ENCODE data around the gene FOXI1. TPM values are rescaled to one million over a fixed set of nuclear protein-coding genes. Genes with fewer than 3 reads are reported as not detected.

Gene FOXI1
- total RNA-seq, 2 experiments from 2014 or later, result not detected

GRCh38 chr5:170155771-170156170 lies 50.1 kb downstream of the FOXI1 start:
- CTCF ChIA-PET, result interaction anchor here (1.3 kb wide), 1 partner anchor 11 kb away, joined by 4 read pairs; no protein-coding TSS in a partner anchor
- no peak for ATAC-seq
- H3K27ac Mint-ChIP-seq, result no peak overlapping the region
- no peaks in the 10 kb centered on the region for H3K27me3 Mint-ChIP-seq
- no peak overlapping the region for H3K4me3 Mint-ChIP-seq
- no peaks in the 10 kb centered on the region for H3K4me1 Mint-ChIP-seq
- no peaks in the 10 kb centered on the region for H3K36me3 Mint-ChIP-seq
- no peaks in the 10 kb centered on the region for H3K9me3 Mint-ChIP-seq (ENCODE audit: low read depth)
- DNase-seq, result no peak

DNA sequence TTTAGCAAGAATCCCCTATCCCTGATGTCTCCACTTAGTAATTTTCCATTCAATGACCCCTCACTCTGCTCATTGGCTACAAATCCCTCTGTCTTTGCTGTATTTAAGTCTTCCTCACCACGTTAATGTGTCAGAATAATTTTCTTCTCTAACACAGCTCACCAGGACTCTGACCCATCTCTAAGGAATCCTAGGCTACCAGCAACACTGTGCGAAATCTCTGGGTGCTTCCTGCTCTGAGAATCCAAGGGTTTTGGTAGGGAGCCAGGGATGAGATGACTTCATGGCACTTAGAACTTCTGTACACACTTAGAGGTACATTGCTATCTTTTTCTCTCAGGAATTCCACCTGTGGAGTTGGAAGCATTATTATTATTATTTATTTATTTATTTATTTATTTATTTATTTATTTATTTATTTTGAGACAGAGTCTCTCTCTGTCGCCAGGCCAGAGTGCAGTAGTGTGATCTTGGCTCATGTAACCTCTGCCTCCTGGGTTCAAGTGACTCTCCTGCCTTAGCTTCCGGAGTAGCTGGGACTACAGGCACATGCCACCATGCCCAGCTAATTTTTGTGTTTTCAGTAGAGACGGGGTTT lies 53.5 kb downstream of the FOXI1 start:
- no peaks in the 10 kb centered on the region for H3K27me3 Mint-ChIP-seq
- H3K4me3 Mint-ChIP-seq, result no peak overlapping the region
- no peak overlapping the region for H3K27ac Mint-ChIP-seq
- no peaks in the 10 kb centered on the region for H3K4me1 Mint-ChIP-seq
- no peaks in the 10 kb centered on the region for H3K36me3 Mint-ChIP-seq
- no peak for DNase-seq
- ATAC-seq, result no peak
- H3K9me3 Mint-ChIP-seq (ENCODE audit: low read depth), result no peaks in the 10 kb centered on the region
- CTCF ChIA-PET, result no interaction called here

Other genes with a start within 250 kb of the FOXI1 start
- not detected for gene INSYN2B, start 125.4 kb upstream of the FOXI1 start, total RNA-seq
- gene C5orf58, start 127.1 kb downstream of the FOXI1 start, total RNA-seq, result not detected
- gene LCP2, start 191.9 kb downstream of the FOXI1 start, total RNA-seq, result 100 to 1,000 TPM; 393 to 419 TPM

Measured in activated CD8-positive, alpha-beta memory T cell treated with anti-CD3 and anti-CD28 coated beads, Interleukin-2, amount 10 ng/mL, durations not matched to agents 7 days and 5 days (primary cell).